OCI-LY7 (cell line): Measurements from ENCODE around the gene TMEM270. TPM values are rescaled to one million over a fixed set of nuclear protein-coding genes. Genes with fewer than 3 reads are reported as not detected.
A peak's percentile ranks its signal among the peaks of the same experiment; 100 is the strongest.

Source experiments
- BruUV-seq: library from RNA; stranded (reverse); fragments of 400-500 nt; replicated peaks from 2 replicates; lab custom pipeline; 2021; lab: Mats Ljungman, UMichigan
- CTCF ChIA-PET: fragments of 300-600 bp; sonication (Branson Sonifier 250); formaldehyde crosslinking; loops from one replicate; lab custom pipeline; 2022; ENCODE audit warnings: antibody characterized with exemption; ENCODE audit not compliant: unreplicated experiment; lab: Charles Lee
- POLR2A ChIA-PET: fragments of 300-600 bp; sonication (Branson Sonifier 250); formaldehyde crosslinking; loops from one replicate; lab custom pipeline; 2022; ENCODE audit warnings: antibody characterized with exemption; lab: Charles Lee
- DNase-seq: peaks from one replicate; pipeline ENCODE4 v3.0.0-alpha.2; 2015; ENCODE audit warnings: low spot score
- H2AFZ ChIP-seq: fragments of 200-600 bp; sonication (generic), shearing (Covaris generic); 2 replicates; pipeline ENCODE4 v1.6.1; 2014; ENCODE audit warnings: mild to moderate bottlenecking, antibody characterized with exemption, low read length, moderate library complexity
- H3K27ac ChIP-seq: fragments of 200-600 bp; sonication (generic); 2 replicates; pipeline ENCODE4 v1.5.1; 2014; ENCODE audit warnings: mixed run types, low read depth, mild to moderate bottlenecking, moderate library complexity, low read length, inconsistent platforms; ENCODE audit not compliant: poor library complexity, severe bottlenecking
- H3K36me3 ChIP-seq: fragments of 200-600 bp; sonication (generic); 2 replicates; pipeline ENCODE4 v1.6.1; 2014; ENCODE audit warnings: mild to moderate bottlenecking, antibody characterized with exemption, low read length, moderate library complexity, mixed read lengths; ENCODE audit not compliant: insufficient read depth
- H3K4me1 ChIP-seq: fragments of 200-600 bp; sonication (generic); 2 replicates; pipeline ENCODE4 v1.5.1; 2014; ENCODE audit warnings: mild to moderate bottlenecking, low read length; ENCODE audit not compliant: insufficient read depth, poor library complexity, severe bottlenecking
- H3K4me2 ChIP-seq: fragments of 200-600 bp; sonication (generic); 2 replicates; pipeline ENCODE4 v1.6.1; 2014; ENCODE audit warnings: mild to moderate bottlenecking, low read length
- H3K4me3 ChIP-seq: fragments of 200-600 bp; sonication (generic); 2 replicates; pipeline ENCODE4 v1.5.1; 2014; ENCODE audit warnings: mild to moderate bottlenecking, low read depth, low read length; ENCODE audit not compliant: poor library complexity, severe bottlenecking
- H3K79me2 ChIP-seq: fragments of 200-600 bp; sonication (generic); 2 replicates; pipeline ENCODE4 v1.6.1; 2016; ENCODE audit warnings: low read depth, mild to moderate bottlenecking, low read length, moderate library complexity, mixed read lengths; ENCODE audit not compliant: insufficient read depth
- H3K9me2 ChIP-seq: fragments of 200-600 bp; sonication (generic); 2 replicates; pipeline ENCODE4 v1.6.1; 2016; ENCODE audit warnings: mild to moderate bottlenecking, low read length, mixed read lengths; ENCODE audit not compliant: insufficient read depth
- H3K9me3 ChIP-seq: fragments of 200-600 bp; sonication (generic); 2 replicates; pipeline ENCODE4 v1.6.1; 2014; ENCODE audit warnings: mild to moderate bottlenecking, mixed run types, low read length, mixed read lengths
- H4K20me1 ChIP-seq: fragments of 200-600 bp; sonication (generic); 2 replicates; pipeline ENCODE4 v1.6.1; 2014; ENCODE audit warnings: mild to moderate bottlenecking, antibody characterized with exemption, low read length, moderate library complexity, mixed read lengths; ENCODE audit not compliant: insufficient read depth
- CTCF ChIP-seq: fragments of 200-600 bp; sonication (generic); conservative IDR thresholded peaks from 2 replicates; pipeline ENCODE4 v1.5.1; 2014; ENCODE audit warnings: mild to moderate bottlenecking, antibody characterized with exemption, low read length, moderate library complexity, mixed read lengths
- EZH2phosphoT487 ChIP-seq: fragments of 200-600 bp; sonication (generic); IDR thresholded peaks from 2 replicates; pipeline ENCODE4 v1.6.1; 2018; ENCODE audit warnings: low read depth, borderline replicate concordance, mild to moderate bottlenecking, mixed run types, antibody characterized with exemption, low read length, moderate library complexity, mixed read lengths
- intact Hi-C: fragments of 100-400 bp; cut with micrococcal nuclease; formaldehyde crosslinking; loops from one replicate; pipeline ENCODE4 v1.10.0; 2022; ENCODE audit not compliant: unreplicated experiment
- total RNA-seq, 2 experiments: library from RNA; depleted of rRNA in 1 of 2; stranded (reverse); fragments of >200 nt in 1 of 2; shearing (Covaris generic) in 1 of 2; gene quantifications; 2 replicates each; pipeline ENCODE4 v1.2.3, GENCODE V29; 2014 to 2022

TMEM270 gene
- total RNA-seq, 2 experiments from 2014 or later, result not detected

GRCh38 chr7:73842067-73842976, 18.6 kb upstream of the TMEM270 start, which contains the start of gene METTL27:
METTL27 (minus strand) TSS chr7:73842516; CDS start chr7:73842140, 376 bp downstream.
- Histone ChIP-seq H3K36me3 (no peaks in the 10 kb centered on the region), H4K20me1 (no peaks in the 10 kb centered on the region), H3K4me2 (peak within 1 kb of the TSS; percentile 73), H3K27ac (peak within 1 kb of the TSS; percentile 18), H2AFZ (peak within 1 kb of the TSS; percentile 87), H3K4me3 (peak within 1 kb of the TSS; percentile 65), H3K4me1 (peaks cover 14% of the 10 kb centered on the region), H3K9me2 (no peaks in the 10 kb centered on the region), H3K79me2 (no peaks in the 10 kb centered on the region), H3K9me3 (no peaks in the 10 kb centered on the region)
- DNase-seq, result peak; percentile 95
- intact Hi-C loops, result loop anchor here (5.0 kb wide), 1 partner anchor 105 kb away; the partner anchor contains the start of gene ABHD11
- BruUV-seq, result no TSS peak
- ChIA-PET CTCF (interaction anchor here (0.9 kb wide), 1 partner anchor 103 kb away, joined by 3 read pairs; no protein-coding TSS in a partner anchor), POLR2A (interaction anchor here (0.6 to 1.3 kb wide), 6 partner anchors 10 to 264 kb away, joined by 3 to 8 read pairs (median 4); partner anchors contain the start of gene TBL2)
- no peak for TF ChIP-seq CTCF
- TF ChIP-seq EZH2phosphoT487, result no peak

- H3K79me2 ChIP-seq, result no peaks in the 10 kb centered on the region
- ChIA-PET POLR2A (no interaction called here), CTCF (no interaction called here)
- TF ChIP-seq CTCF (no peak), EZH2phosphoT487 (no peak)
- no peak overlapping the region for H3K4me3 ChIP-seq
- H3K36me3 ChIP-seq, result no peaks in the 10 kb centered on the region
- no TSS peak for BruUV-seq
- no peak for DNase-seq
- peaks cover 14% of the 10 kb centered on the region for H3K4me1 ChIP-seq
- H3K27ac ChIP-seq, result no peak overlapping the region
- H3K9me2 ChIP-seq, result no peaks in the 10 kb centered on the region
- H2AFZ ChIP-seq, result peak overlapping the region; percentile 11; the same call in 1 of the 2 replicates
- intact Hi-C loops, result loop anchor here (5.0 kb wide), 1 partner anchor 107 kb away; the partner anchor contains the start of gene ABHD11
- 0 out of 2 replicates have a peak, but pooled peaks cover 4% of the 10 kb centered on the region for H3K9me3 ChIP-seq
- H3K4me2 ChIP-seq, result no peak overlapping the region
- no peaks in the 10 kb centered on the region for H4K20me1 ChIP-seq
Observed at GRCh38 chr7:73844131-73844547, 16.8 kb upstream of the TMEM270 start.
